DLD1 (cell line): Measurements from ENCODE around the gene WDR81.
"Not testable (repeated sequence)": the region's sequence is repeated elsewhere in the genome, so short reads cannot be mapped to it uniquely, and the experiment has no call there.

Experiments
- in situ Hi-C: cut with HindIII; loops from 2 replicates; pipeline ENCODE4 v1.10.0; 2017; ENCODE audit warnings: low sequenced_read_pairs

The WDR81 gene

GRCh38 chr17:1753767-1754429 is 29.4 kb downstream of the WDR81 start:
- in situ Hi-C loops: no loop called here

GRCh38 chr17:1754430-1755112 is 30.1 kb downstream of the WDR81 start:
- in situ Hi-C loops: no loop called here

DNA sequence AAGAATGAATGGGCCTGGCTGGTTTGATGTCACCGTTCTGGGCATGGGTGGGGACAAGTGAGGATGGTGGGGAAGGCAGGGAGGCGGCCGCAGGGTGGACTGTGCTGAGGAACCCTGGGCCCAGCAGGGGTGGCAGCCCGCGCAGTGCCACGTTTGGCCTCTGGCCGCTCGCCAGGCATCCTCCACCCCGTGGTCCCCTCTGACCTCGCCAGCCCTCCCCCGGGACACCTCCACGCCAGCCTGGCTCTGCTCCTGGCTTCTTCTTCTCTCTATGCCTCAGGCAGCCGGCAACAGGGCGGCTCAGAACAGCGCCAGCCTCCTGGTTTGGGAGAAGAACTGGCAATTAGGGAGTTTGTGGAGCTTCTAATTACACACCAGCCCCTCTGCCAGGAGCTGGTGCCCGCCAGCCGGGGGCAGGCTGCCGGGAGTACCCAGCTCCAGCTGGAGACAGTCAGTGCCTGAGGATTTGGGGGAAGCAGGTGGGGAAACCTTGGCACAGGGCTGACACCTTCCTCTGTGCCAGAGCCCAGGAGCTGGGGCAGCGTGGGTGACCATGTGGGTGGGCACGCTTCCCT is 30.8 kb downstream of the WDR81 start:
- in situ Hi-C loops: no loop called here

DNA sequence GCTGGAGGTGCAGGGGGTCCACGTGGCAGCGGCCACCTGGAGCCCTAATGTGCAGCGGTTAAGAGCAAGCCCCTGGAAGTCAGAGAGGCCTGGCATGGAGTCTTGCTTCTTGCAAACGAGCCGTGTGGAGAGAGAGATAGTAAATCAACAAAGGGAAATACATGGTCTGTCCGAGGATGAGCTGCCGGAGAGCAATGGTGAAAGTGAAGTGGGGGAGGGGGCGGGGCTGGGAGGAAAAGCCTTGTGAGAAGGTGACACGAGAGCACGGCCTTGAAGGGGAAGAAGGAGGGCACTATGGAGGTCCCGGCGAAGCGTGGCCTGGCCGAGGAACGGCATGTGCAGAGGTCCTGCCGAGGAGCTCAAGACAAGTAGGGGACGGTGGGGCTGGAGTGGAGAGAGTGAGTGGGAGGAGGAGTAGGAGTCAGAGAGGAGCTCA is 31.3 kb downstream of the WDR81 start:
- in situ Hi-C loops: no loop called here

DNA sequence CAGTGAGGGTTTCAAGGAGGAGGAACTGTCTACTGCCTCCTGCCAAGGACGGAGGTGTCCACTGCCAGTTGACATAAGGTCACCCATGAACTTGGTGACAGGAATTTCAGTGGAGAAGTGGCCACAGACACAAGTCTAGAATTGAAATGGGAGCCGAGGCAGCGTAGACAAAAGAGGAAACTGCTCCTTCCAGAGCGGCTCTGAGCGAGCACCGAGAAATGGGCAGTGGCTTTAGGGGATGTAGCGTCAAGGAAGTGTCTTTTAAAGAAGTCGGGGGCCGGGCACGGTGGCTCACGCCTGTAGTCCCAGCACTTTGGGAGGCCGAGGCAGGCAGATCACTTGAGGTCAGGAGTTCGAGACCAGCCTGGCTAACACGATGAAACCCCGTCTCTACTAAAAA is 34.3 kb downstream of the WDR81 start:
- in situ Hi-C loops: no loop called here

DNA sequence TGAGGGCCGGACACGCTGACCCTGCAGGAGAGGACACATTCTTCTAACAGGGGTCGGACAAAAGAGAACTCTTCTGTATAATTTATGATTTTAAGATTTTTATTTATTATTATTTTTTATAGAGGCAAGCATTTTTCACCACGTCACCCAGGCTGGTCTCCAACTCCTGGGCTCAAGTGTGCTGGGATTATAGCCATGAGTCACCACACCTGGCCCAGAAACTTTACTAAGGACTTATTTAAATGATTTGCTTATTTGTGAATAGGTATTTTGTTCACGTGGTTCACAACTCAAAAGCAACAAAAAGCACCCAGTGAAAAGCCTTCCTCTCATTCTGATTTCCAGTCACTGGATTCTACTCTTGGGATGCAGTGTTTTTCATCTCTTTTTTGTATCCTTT is 35.0 kb downstream of the WDR81 start:
- in situ Hi-C loops: no loop called here

DNA sequence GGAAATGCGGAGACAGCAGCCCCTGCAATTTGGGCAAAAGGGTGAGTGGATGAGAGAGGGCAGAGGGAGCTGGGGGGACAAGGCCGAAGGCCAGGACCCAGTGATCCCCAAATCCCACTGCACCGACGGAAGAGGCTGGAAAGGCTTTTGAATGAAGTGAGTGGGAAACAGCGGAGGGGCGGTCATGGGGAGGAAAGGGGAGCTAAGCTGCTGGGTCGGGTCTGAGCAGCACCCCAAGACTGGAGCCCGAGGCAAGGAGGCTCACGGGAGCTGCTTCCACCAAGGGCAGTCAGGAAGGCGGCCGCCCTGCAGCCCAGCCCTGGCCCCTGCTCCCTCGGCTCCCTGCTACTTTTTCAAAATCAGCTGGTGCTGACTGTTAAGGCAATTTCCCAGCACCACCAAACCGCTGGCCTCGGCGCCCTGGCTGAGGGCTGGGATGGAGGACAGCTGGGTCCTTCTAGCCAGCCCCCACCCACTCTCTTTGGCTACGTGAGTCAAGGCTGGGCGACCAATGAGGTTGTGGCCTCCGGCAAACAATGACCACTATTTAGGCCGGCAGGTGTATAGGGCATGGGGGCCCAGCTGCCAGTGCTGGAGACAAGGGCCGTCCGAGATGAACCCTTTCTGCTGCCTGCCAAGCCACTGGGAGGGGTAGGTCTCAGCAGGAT is 37.9 kb downstream of the WDR81 start:
- in situ Hi-C loops: no loop called here

DNA sequence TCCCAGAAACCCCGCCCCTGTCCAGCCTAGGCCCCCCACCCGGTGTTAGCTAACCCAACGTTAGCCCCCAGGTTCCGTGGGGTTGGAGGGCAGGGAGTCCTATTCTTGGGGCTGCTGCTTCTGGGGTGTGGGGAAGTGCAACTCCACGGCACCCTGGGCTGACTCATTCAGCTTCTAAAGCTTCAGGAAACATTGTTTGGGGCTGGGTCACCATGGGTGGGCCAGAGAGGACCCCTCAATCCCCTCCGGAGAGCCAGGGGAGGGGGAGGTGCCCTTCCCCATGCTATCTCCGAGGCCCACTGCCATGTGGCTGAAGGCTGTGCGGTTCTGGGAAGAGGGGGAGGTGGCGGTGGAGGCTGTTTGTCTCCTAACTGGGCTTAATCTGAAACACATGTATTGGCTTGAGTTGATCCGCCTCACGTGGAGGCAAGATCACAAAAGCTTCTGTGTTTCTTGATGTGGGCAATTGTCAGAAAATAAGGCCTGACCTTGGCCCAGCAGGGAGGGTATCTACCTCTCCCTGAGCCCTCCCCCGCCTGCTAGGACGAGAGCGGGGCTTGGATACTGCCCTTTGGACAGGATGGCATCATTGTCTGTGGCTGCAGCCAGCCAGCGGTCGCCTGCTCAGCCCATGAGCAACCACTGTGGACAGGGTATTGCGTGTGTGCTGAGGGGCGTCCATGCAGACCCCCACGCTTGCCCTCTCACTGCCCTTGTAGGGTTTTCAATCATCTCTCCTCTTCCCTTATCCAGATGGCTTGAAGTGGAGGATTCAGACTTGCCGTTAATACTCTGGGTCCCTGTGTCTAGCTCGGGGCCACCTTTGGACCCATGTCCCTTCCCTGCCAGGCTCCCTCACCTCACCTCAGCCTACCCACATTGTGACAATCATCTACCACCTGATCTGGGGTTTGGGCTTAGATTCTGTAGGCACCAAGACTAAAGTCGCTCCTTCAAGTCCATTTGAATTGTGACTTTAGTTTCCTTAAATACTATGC is 38.7 kb downstream of the WDR81 start:
- in situ Hi-C loops: no loop called here

- in situ Hi-C loops: no loop called here
These were observed 39.8 kb downstream of the WDR81 start for GRCh38 chr17:1764284-1764683.

DNA sequence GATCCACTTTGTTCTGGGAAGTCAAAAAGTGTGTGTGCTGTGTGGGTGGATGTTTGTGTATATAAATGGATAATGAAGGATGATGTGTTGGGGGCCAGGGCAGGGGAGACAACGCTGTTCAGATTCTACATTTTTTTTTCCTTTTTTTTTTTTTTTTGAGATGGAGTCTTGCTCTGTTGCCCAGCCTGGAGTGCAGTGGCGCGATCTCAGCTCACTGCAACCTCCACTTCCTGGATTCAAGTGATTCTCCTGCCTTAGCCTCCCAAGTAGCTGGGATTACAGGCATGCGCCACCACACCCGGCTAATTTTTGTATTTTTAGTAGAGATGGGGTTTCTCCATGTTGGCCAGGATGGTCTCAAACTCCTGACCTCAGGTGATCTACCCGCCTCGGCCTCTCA is 40.2 kb downstream of the WDR81 start:
- in situ Hi-C loops: not testable (repeated sequence)

DNA sequence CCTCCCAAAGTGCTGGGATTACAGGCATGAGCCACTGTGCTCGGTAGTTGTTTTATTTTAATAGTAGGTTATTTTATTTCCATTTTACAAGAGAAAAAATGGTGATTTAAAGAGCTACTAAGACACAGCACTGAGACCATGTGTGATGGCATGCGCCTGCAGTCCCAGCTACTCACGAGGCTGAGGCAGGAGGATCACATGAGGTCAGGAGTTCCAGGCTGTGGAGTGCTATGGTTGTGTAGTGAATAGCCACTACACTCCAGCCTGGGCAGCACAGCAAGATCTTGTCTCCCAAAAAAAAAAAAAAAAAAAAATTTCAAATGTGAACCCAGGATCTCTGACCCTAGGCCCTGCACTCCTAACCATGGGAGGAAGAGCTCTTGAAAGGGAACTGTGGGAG is 41.1 kb downstream of the WDR81 start:
- in situ Hi-C loops: no loop called here

- in situ Hi-C loops: no loop called here
These were observed 42.1 kb downstream of the WDR81 start for GRCh38 chr17:1766382-1767135.

DNA sequence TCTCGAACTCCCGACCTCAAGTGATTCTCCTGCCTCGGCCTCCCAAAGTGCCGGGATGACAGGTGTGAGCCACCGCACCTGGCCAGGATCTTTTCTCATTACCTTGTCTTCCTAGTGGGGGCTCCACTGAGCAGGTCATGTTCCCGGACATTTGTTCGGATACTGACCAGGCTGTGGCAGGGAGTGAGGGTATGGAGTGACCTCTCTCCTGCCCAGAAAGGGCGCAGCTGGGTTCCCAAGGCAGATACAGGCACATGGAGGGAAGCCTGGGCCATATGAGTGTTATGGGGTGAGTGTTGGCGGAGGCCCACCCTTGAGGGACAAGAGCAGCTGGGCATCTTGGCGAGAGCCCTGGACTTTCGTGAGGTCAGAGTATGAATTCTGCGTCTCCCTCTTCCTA is 42.9 kb downstream of the WDR81 start:
- in situ Hi-C loops: no loop called here

- in situ Hi-C loops: no loop called here
These were observed 45.4 kb downstream of the WDR81 start for GRCh38 chr17:1769822-1770477.

GRCh38 chr17:1773000-1773695 is 48.6 kb downstream of the WDR81 start:
- in situ Hi-C loops: not testable (repeated sequence)

DNA sequence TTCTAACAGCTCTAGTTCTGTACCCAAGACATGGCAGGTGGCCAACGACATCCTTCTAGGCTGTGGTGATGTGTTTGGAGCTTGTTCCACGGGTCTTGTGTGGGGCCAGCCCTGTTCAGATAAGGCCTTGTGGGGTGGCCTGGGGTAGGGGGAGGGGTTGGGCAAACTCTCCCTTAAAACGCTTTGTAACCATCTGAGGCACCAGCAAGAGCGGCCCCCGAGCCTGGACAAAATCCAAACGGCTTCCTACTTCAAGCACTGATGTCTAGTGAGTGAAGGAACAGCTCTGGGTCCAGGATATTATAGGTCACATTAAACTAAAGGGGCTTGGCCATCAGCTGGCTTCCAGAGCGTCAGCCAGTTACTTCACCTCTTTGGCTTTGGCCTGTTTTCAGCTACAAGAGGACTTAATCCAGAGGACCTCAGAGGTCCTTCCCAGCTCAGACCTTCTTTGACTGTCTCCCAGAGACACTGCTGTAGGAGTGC is 49.2 kb downstream of the WDR81 start:
- in situ Hi-C loops: no loop called here

DNA sequence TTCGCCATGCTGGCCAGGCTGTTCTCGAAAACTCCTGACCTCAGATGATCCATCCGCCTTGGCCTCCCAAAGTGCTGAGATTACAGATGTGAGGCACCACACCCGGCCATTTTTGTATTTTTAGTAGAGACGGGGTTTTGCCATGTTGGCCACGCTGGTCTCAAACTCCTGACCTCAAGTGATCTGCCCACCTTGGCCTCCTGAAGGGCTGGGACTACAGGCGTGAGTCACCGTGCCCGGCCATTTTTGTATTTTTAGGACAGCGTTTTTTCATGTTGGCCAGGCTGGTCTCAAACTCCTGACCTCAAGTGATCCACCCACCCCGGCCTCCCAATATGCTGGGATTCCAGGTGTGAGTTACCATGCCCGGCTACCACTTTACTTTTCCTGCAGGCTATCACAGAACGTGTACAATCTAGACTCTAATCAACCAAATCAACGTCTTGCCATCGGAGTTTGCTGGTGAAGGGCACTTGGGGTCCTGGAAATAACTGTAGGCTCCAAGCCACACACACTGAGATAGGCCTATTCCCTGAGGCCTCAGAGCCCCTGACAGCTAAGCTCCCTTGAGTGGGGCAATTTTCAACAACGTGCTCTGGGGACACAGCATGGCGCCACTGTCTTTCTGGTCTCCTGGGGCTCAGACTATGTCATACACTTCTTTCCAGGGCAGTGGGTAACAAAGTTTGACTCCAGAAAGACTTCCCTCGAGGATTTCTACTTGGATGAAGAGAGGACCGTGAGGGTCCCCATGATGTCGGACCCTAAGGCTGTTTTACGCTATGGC is 50.1 kb downstream of the WDR81 start:
- in situ Hi-C loops: no loop called here

DNA sequence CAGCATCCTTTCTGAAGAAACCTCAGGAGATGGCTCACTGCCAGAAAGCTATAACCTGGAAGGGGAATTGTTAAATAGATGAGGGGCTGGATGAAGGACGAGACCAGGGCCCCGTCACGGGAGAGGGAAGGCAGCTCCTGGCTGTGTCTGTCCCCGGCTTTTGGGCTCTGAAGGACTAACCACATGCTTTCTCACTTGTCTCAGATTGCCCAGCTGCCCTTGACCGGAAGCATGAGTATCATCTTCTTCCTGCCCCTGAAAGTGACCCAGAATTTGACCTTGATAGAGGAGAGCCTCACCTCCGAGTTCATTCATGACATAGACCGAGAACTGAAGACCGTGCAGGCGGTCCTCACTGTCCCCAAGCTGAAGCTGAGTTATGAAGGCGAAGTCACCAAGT is 51.8 kb downstream of the WDR81 start:
- in situ Hi-C loops: no loop called here
